Effector memory CD8-positive, alpha-beta T cell (primary cell): ENCODE data around the gene SNAI3.

Experiments
- ATAC-seq: fragments of 150-1000 bp; cut with Tn5 transposase; replicated peaks from 2 replicates; pipeline ENCODE4 v1.10.0; 2021; ENCODE audit warnings: mild to moderate bottlenecking, moderate library complexity
- DNase-seq, 3 experiments: peaks; one replicate each; pipeline ENCODE4 v3.0.0; 2021
- H3K27ac Mint-ChIP-seq, 2 donors: one replicate each; pipeline ENCODE4 v1.8.0; 2022; ENCODE audit warnings: mild to moderate bottlenecking in 2 of 2, mixed read lengths in 2 of 2, moderate library complexity in 2 of 2
- H3K27me3 Mint-ChIP-seq, 2 donors: one replicate each; pipeline ENCODE4 v1.8.0; 2022; ENCODE audit warnings: mixed read lengths in 2 of 2
- H3K36me3 Mint-ChIP-seq: one replicate; pipeline ENCODE4 v1.8.0; 2022; ENCODE audit warnings: mild to moderate bottlenecking, moderate library complexity, mixed read lengths; ENCODE audit not compliant: insufficient read depth
- H3K4me1 Mint-ChIP-seq, 2 donors: one replicate each; pipeline ENCODE4 v1.8.0; 2022; ENCODE audit warnings: low read depth in 2 of 2, mixed read lengths in 2 of 2
- H3K4me3 Mint-ChIP-seq, 2 donors: one replicate each; pipeline ENCODE4 v1.8.0; 2022; ENCODE audit warnings: mild to moderate bottlenecking in 2 of 2, mixed read lengths in 2 of 2, moderate library complexity in 2 of 2
- H3K9me3 Mint-ChIP-seq, 2 donors: one replicate each; pipeline ENCODE4 v1.8.0; 2022; ENCODE audit warnings: mixed read lengths in 2 of 2

Gene SNAI3

GRCh38 chr16:88705801-88706228, 19.5 kb upstream of the SNAI3 start:
- H3K36me3 Mint-ChIP-seq, result peaks cover 57% of the 10 kb centered on the region
- H3K27ac Mint-ChIP-seq, result peak overlapping the region; percentile 90 to 99
- H3K4me1 Mint-ChIP-seq, result peaks cover 30 to 58% of the 10 kb centered on the region in 2 donors
- peak overlapping the region; percentile 95 to 100 for H3K4me3 Mint-ChIP-seq
- H3K27me3 Mint-ChIP-seq, result no peaks in the 10 kb centered on the region
- no peaks in the 10 kb centered on the region for H3K9me3 Mint-ChIP-seq
- no peak for DNase-seq
- ATAC-seq, result no peak

GRCh38 chr16:88705076-88705684, 18.9 kb upstream of the SNAI3 start:
- Mint-ChIP-seq H3K4me3 (peak overlapping the region; percentile 95 to 100), H3K27me3 (no peaks in the 10 kb centered on the region), H3K9me3 (no peaks in the 10 kb centered on the region), H3K4me1 (peaks cover 25 to 58% of the 10 kb centered on the region in 2 donors), H3K36me3 (peaks cover 59% of the 10 kb centered on the region), H3K27ac (peak overlapping the region; percentile 90 to 99)
- DNase-seq, result peak in 2 of 3 experiments; percentile 45 to 46
- ATAC-seq, result peak; percentile 5

GRCh38 chr16:88703486-88704309, 17.4 kb upstream of the SNAI3 start:
- no peaks in the 10 kb centered on the region for H3K9me3 Mint-ChIP-seq
- H3K36me3 Mint-ChIP-seq, result peaks cover 74% of the 10 kb centered on the region
- ATAC-seq, result peak; percentile 38
- peak overlapping the region; percentile 95 to 100 for H3K4me3 Mint-ChIP-seq
- peak; percentile 52 to 78 (median 75) for DNase-seq
- H3K4me1 Mint-ChIP-seq, result peaks cover 25 to 62% of the 10 kb centered on the region in 2 donors
- peak overlapping the region; percentile 95 to 99 for H3K27ac Mint-ChIP-seq
- H3K27me3 Mint-ChIP-seq, result no peaks in the 10 kb centered on the region

- Mint-ChIP-seq H3K27me3 (no peaks in the 10 kb centered on the region), H3K9me3 (no peaks in the 10 kb centered on the region), H3K27ac (peak overlapping the region; percentile 95 to 99), H3K36me3 (peaks cover 85% of the 10 kb centered on the region), H3K4me1 (peaks cover 25 to 65% of the 10 kb centered on the region in 2 donors), H3K4me3 (peak overlapping the region; percentile 95 to 100)
- no peak for ATAC-seq
- no peak for DNase-seq
Measured at GRCh38 chr16:88702371-88703210, 16.3 kb upstream of the SNAI3 start.

- no peaks in the 10 kb centered on the region for H3K9me3 Mint-ChIP-seq
- DNase-seq (no peak), ATAC-seq (no peak)
- H3K4me3 Mint-ChIP-seq, result peak overlapping the region; percentile 95 to 100
- no peaks in the 10 kb centered on the region for H3K27me3 Mint-ChIP-seq
- peak overlapping the region; percentile 95 to 99 for H3K27ac Mint-ChIP-seq
- H3K4me1 Mint-ChIP-seq, result peaks cover 18 to 60% of the 10 kb centered on the region in 2 donors
- H3K36me3 Mint-ChIP-seq, result peaks cover 93% of the 10 kb centered on the region
Measured at GRCh38 chr16:88701581-88702370, 15.5 kb upstream of the SNAI3 start.

- Mint-ChIP-seq H3K27me3 (no peaks in the 10 kb centered on the region), H3K9me3 (no peaks in the 10 kb centered on the region), H3K4me3 (peak overlapping the region; percentile 95 to 100), H3K27ac (peak overlapping the region; percentile 95 to 99), H3K4me1 (peaks cover 17 to 60% of the 10 kb centered on the region in 2 donors), H3K36me3 (peaks cover 100% of the 10 kb centered on the region)
- ATAC-seq (peak; percentile 77), DNase-seq (peak; percentile 80 to 97 (median 96))
Measured at GRCh38 chr16:88700636-88701482, 14.6 kb upstream of the SNAI3 start.

- peaks cover 15 to 57% of the 10 kb centered on the region in 2 donors for H3K4me1 Mint-ChIP-seq
Measured at GRCh38 chr16:88700322-88700635, 14.0 kb upstream of the SNAI3 start.

GRCh38 chr16:88699180-88699579, 12.9 kb upstream of the SNAI3 start:
- H3K27me3 Mint-ChIP-seq, result no peaks in the 10 kb centered on the region
- no peaks in the 10 kb centered on the region for H3K9me3 Mint-ChIP-seq
- H3K4me1 Mint-ChIP-seq, result peaks cover 10 to 56% of the 10 kb centered on the region in 2 donors
- peaks cover 96% of the 10 kb centered on the region for H3K36me3 Mint-ChIP-seq
- no peak for DNase-seq
- H3K4me3 Mint-ChIP-seq, result peak overlapping the region in 1 of 2 donors; percentile 100
- ATAC-seq, result no peak
- H3K27ac Mint-ChIP-seq, result peak overlapping the region in 1 of 2 donors; percentile 46

More at GRCh38 chr16:88700322-88700635, 14.0 kb upstream of the SNAI3 start:
- Mint-ChIP-seq H3K27me3 (no peaks in the 10 kb centered on the region), H3K36me3 (peaks cover 96% of the 10 kb centered on the region), H3K4me3 (peak overlapping the region; percentile 95 to 100), H3K9me3 (no peaks in the 10 kb centered on the region), H3K27ac (peak overlapping the region; percentile 95 to 99)
- ATAC-seq (no peak), DNase-seq (no peak)

GRCh38 chr16:88698646-88699045, 12.3 kb upstream of the SNAI3 start:
- H3K27ac Mint-ChIP-seq, result peak overlapping the region in 1 of 2 donors; percentile 46
- ATAC-seq (no peak), DNase-seq (no peak)
- no peaks in the 10 kb centered on the region for H3K9me3 Mint-ChIP-seq
- no peak overlapping the region for H3K4me3 Mint-ChIP-seq
- H3K4me1 Mint-ChIP-seq, result peaks cover 4 to 52% of the 10 kb centered on the region in 2 donors
- no peaks in the 10 kb centered on the region for H3K27me3 Mint-ChIP-seq
- H3K36me3 Mint-ChIP-seq, result peaks cover 94% of the 10 kb centered on the region

GRCh38 chr16:88697831-88698615, 11.7 kb upstream of the SNAI3 start:
- ATAC-seq, result no peak
- no peaks in the 10 kb centered on the region for H3K27me3 Mint-ChIP-seq
- no peaks in the 10 kb centered on the region for H3K9me3 Mint-ChIP-seq
- peaks cover 4 to 46% of the 10 kb centered on the region in 2 donors for H3K4me1 Mint-ChIP-seq
- peak overlapping the region in 1 of 2 donors; percentile 71 for H3K4me3 Mint-ChIP-seq
- H3K36me3 Mint-ChIP-seq, result peaks cover 90% of the 10 kb centered on the region
- no peak for DNase-seq
- H3K27ac Mint-ChIP-seq, result peak overlapping the region; percentile 65 to 76

- Mint-ChIP-seq H3K4me1 (peaks cover 0 to 45% of the 10 kb centered on the region in 2 donors), H3K4me3 (peak overlapping the region in 1 of 2 donors; percentile 71)
- ATAC-seq, result no peak
Measured at GRCh38 chr16:88697116-88697830, 11.0 kb upstream of the SNAI3 start.

More at GRCh38 chr16:88697116-88697830, 11.0 kb upstream of the SNAI3 start:
- Mint-ChIP-seq H3K36me3 (peaks cover 86% of the 10 kb centered on the region), H3K27ac (peak overlapping the region; percentile 65 to 76), H3K9me3 (no peaks in the 10 kb centered on the region), H3K27me3 (no peaks in the 10 kb centered on the region)
- DNase-seq, result no peak
